Measurements from ENCODE around the gene TMEM178B. TPM values are rescaled to one million over a fixed set of nuclear protein-coding genes. Genes with fewer than 3 reads are reported as not detected.

The TMEM178B gene
- total and polyA plus RNA-seq, 7 donors: 0.13 to 4.8 (median 1.6) TPM

- Histone ChIP-seq H3K4me3 (no peak overlapping the region), H3K36me3 (ENCODE audit: insufficient read depth in 1 of 2, low read depth in 1 of 2) (no peaks in the 10 kb centered on the region), H3K9me3 (no peaks in the 10 kb centered on the region), H3K4me1 (no peaks in the 10 kb centered on the region), H3K27ac (no peak overlapping the region), H3K27me3 (ENCODE audit: insufficient read depth in 3 of 3, low read length in 2 of 3) (no peaks in the 10 kb centered on the region)
- ATAC-seq (no peak), DNase-seq (no peak)
- no peak for TF ChIP-seq CTCF (IDR thresholded peaks at IDR 0.05)
- intact Hi-C loops (cut with DNase I): no loop called here
- WGBS, 3 donors: 72 to 83% (median 79%) methylated on average over 3 of the region's 3 CpGs
Measured at GRCh38 chr7:141208539-141208938, 134.7 kb downstream of the TMEM178B start.

- Histone ChIP-seq H3K4me3 (no peak overlapping the region), H3K36me3 (ENCODE audit: insufficient read depth in 1 of 2, low read depth in 1 of 2) (no peaks in the 10 kb centered on the region), H3K4me1 (no peaks in the 10 kb centered on the region), H3K9me3 (no peaks in the 10 kb centered on the region), H3K27ac (no peak overlapping the region), H3K27me3 (ENCODE audit: insufficient read depth in 3 of 3, low read length in 2 of 3) (no peaks in the 10 kb centered on the region)
- no peak for DNase-seq
- WGBS, 3 donors: 75 to 88% (median 83%) methylated on average over 3 of the region's 3 CpGs
- TF ChIP-seq CTCF (IDR thresholded peaks at IDR 0.05): no peak
- intact Hi-C loops (cut with DNase I): no loop called here
- no peak for ATAC-seq
Measured at GRCh38 chr7:141209454-141209853, 135.6 kb downstream of the TMEM178B start.

DNA sequence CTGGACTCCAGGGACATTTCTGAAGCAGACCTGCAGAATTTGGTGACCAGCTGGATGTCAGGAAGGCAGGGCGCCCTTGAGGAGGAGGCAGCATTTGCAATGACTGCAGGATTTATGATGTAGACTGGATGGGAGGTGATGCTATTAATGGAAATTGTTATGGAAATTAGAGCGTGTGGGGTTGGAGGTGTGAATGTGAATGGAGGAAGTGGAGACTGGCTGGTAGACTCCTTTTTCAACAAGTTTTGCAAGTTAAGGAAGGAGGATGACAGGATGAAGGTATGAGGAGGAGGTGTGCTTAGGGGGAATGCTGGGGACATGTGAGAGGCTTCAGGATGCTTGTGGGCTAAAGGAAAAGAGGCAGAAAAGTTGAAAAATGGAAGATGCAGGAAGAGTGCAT lies 137.0 kb downstream of the TMEM178B start:
- intact Hi-C loops (cut with DNase I): no loop called here
- no peaks in the 10 kb centered on the region for H3K9me3 ChIP-seq
- H3K36me3 ChIP-seq (ENCODE audit: insufficient read depth in 1 of 2, low read depth in 1 of 2): no peaks in the 10 kb centered on the region
- no peak for TF ChIP-seq CTCF (IDR thresholded peaks at IDR 0.05)
- whole genome bisulfite sequencing, 3 donors: 47 to 54% (median 52%) methylated on average over 2 of the region's 2 CpGs
- no peaks in the 10 kb centered on the region for H3K4me1 ChIP-seq
- no peaks in the 10 kb centered on the region for H3K27me3 ChIP-seq (ENCODE audit: insufficient read depth in 3 of 3, low read length in 2 of 3)
- H3K4me3 ChIP-seq: no peak overlapping the region
- H3K27ac ChIP-seq: no peak overlapping the region
- no peak for DNase-seq
- no peak for ATAC-seq

- Histone ChIP-seq H3K4me1 (no peaks in the 10 kb centered on the region), H3K9me3 (no peaks in the 10 kb centered on the region), H3K36me3 (ENCODE audit: insufficient read depth in 1 of 2, low read depth in 1 of 2) (no peaks in the 10 kb centered on the region), H3K4me3 (no peak overlapping the region), H3K27ac (no peak overlapping the region), H3K27me3 (ENCODE audit: insufficient read depth in 3 of 3, low read length in 2 of 3) (no peaks in the 10 kb centered on the region)
- DNase-seq (no peak), ATAC-seq (no peak)
- TF ChIP-seq CTCF (IDR thresholded peaks at IDR 0.05): no peak
- intact Hi-C loops (cut with DNase I): no loop called here
- 52 to 72% (median 60%) methylated on average over 2 of the region's 2 CpGs for WGBS, 3 donors
Measured at GRCh38 chr7:141213226-141213625, 139.4 kb downstream of the TMEM178B start.

- 69 to 82% (median 79%) methylated on average over 7 of the region's 7 CpGs for WGBS, 3 donors
- no peak overlapping the region for H3K27ac ChIP-seq
- no peaks in the 10 kb centered on the region for H3K27me3 ChIP-seq (ENCODE audit: insufficient read depth in 3 of 3, low read length in 2 of 3)
- no peaks in the 10 kb centered on the region for H3K9me3 ChIP-seq
- H3K36me3 ChIP-seq (ENCODE audit: insufficient read depth in 1 of 2, low read depth in 1 of 2): no peaks in the 10 kb centered on the region
- intact Hi-C loops (cut with DNase I): no loop called here
- ATAC-seq (no peak), DNase-seq (no peak)
- H3K4me3 ChIP-seq: no peak overlapping the region
- no peak for TF ChIP-seq CTCF (IDR thresholded peaks at IDR 0.05)
- H3K4me1 ChIP-seq: no peaks in the 10 kb centered on the region
Measured at GRCh38 chr7:141217938-141218337, 144.1 kb downstream of the TMEM178B start.

All from psoas muscle (tissue), 8 donors.